Activated B cell treated with CpG ODN at 0.5 μM for 24 hours (primary cell): ENCODE data around the gene DLEC1. TPM values are rescaled to one million over a fixed set of nuclear protein-coding genes. Genes with fewer than 3 reads are reported as not detected.

ENCODE experiments used
- ATAC-seq: fragments of 200-7000 bp; cut with Tn5 transposase; one replicate; pipeline ENCODE4 v1.10.0; 2021; ENCODE audit warnings: low read depth, mild to moderate bottlenecking, moderate library complexity
- CTCF ChIA-PET: fragments of 350-600 bp; sonication (Branson Sonifier 250); formaldehyde crosslinking; loops from one replicate; lab custom pipeline; 2021; ENCODE audit warnings: antibody characterized with exemption; lab: Charles Lee
- POLR2A ChIA-PET: fragments of 350-600 bp; sonication (Branson Sonifier 250); formaldehyde crosslinking; loops from one replicate; lab custom pipeline; 2021; ENCODE audit warnings: antibody characterized with exemption; lab: Charles Lee
- DNase-seq: peaks from one replicate; pipeline ENCODE4 v3.0.0; 2022
- H3K27ac Mint-ChIP-seq: one replicate; pipeline ENCODE4 v1.8.0; 2020; ENCODE audit warnings: mixed read lengths
- H3K27me3 Mint-ChIP-seq: one replicate; pipeline ENCODE4 v1.8.0; 2021; ENCODE audit warnings: mixed read lengths
- H3K36me3 Mint-ChIP-seq: one replicate; pipeline ENCODE4 v1.8.0; 2021; ENCODE audit warnings: low read depth, mixed read lengths
- H3K4me1 Mint-ChIP-seq: one replicate; pipeline ENCODE4 v1.8.0; 2021; ENCODE audit warnings: mixed read lengths
- H3K4me3 Mint-ChIP-seq: one replicate; pipeline ENCODE4 v1.8.0; 2020; ENCODE audit warnings: mild to moderate bottlenecking, mixed read lengths
- H3K9me3 Mint-ChIP-seq: one replicate; pipeline ENCODE4 v1.8.0; 2020; ENCODE audit warnings: mixed read lengths
- intact Hi-C: fragments of 100-400 bp; cut with micrococcal nuclease; formaldehyde crosslinking; loops from one replicate; pipeline ENCODE4 v1.15.1; 2024
- total RNA-seq: library from RNA; stranded (reverse); gene quantifications from 2 replicates; pipeline ENCODE4 v1.2.3, GENCODE V29; 2022
- TF ChIP-seq, protein P1 (sequence below): fragments of 200-600 bp; IDR thresholded peaks from one replicate; pipeline ENCODE4 v1.8.0; 2022; ENCODE audit warnings: antibody characterized with exemption, mild to moderate bottlenecking

Gene DLEC1
- total RNA-seq, 1 donor from 2014 or later = 0.11 TPM

DNA sequence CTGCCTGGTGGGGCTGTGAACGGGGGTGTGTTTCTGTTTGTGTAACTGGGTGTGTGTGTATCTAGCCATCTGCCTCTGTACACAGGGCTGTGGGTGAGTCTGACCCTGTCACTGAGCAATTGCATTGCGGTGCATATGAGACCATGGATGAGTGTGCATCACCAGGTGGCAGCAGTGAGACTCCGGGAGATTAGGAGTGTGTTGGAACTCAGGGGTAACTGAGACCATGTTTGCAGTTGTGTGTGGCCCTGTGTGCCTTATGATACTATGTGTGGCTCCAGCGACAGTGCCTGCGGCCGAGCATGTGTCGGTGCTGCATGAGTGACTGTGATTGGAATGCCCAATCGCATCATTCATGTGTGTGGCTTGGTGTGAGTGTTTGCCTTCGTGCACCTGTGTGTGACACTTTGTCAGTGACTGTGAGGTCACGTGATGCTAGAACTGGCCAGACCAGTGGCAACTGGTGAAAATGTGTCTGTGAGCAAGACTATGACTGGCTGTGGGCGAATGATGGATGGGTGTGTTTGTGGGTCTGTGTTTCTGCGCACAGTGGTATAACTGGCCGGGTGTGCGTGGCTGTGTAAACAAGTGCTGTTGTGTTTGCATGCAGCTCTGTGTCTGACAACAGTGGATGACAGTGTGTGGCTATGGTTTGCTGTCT, 34.5 kb upstream of the DLEC1 start:
- H3K27ac Mint-ChIP-seq = peak overlapping the region; percentile 10
- no peak for DNase-seq
- intact Hi-C loops = loop anchor here (1.0 kb wide), 2 partner anchors 36 to 476 kb away; no protein-coding TSS in a partner anchor
- H3K4me3 Mint-ChIP-seq = no peak overlapping the region
- peaks cover 4% of the 10 kb centered on the region for H3K4me1 Mint-ChIP-seq
- ChIA-PET CTCF (interaction anchor here (1.0 to 4.0 kb wide), 4 partner anchors 30 to 476 kb away, joined by 3 to 25 read pairs (median 6); partner anchors contain the start of gene DLEC1), POLR2A (no interaction called here)
- TF ChIP-seq, protein P1, sequence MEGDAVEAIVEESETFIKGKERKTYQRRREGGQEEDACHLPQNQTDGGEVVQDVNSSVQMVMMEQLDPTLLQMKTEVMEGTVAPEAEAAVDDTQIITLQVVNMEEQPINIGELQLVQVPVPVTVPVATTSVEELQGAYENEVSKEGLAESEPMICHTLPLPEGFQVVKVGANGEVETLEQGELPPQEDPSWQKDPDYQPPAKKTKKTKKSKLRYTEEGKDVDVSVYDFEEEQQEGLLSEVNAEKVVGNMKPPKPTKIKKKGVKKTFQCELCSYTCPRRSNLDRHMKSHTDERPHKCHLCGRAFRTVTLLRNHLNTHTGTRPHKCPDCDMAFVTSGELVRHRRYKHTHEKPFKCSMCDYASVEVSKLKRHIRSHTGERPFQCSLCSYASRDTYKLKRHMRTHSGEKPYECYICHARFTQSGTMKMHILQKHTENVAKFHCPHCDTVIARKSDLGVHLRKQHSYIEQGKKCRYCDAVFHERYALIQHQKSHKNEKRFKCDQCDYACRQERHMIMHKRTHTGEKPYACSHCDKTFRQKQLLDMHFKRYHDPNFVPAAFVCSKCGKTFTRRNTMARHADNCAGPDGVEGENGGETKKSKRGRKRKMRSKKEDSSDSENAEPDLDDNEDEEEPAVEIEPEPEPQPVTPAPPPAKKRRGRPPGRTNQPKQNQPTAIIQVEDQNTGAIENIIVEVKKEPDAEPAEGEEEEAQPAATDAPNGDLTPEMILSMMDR = no peak
- no peaks in the 10 kb centered on the region for H3K9me3 Mint-ChIP-seq
- peaks cover 31% of the 10 kb centered on the region for H3K36me3 Mint-ChIP-seq
- H3K27me3 Mint-ChIP-seq = no peaks in the 10 kb centered on the region
- ATAC-seq = peak; percentile 73

DNA sequence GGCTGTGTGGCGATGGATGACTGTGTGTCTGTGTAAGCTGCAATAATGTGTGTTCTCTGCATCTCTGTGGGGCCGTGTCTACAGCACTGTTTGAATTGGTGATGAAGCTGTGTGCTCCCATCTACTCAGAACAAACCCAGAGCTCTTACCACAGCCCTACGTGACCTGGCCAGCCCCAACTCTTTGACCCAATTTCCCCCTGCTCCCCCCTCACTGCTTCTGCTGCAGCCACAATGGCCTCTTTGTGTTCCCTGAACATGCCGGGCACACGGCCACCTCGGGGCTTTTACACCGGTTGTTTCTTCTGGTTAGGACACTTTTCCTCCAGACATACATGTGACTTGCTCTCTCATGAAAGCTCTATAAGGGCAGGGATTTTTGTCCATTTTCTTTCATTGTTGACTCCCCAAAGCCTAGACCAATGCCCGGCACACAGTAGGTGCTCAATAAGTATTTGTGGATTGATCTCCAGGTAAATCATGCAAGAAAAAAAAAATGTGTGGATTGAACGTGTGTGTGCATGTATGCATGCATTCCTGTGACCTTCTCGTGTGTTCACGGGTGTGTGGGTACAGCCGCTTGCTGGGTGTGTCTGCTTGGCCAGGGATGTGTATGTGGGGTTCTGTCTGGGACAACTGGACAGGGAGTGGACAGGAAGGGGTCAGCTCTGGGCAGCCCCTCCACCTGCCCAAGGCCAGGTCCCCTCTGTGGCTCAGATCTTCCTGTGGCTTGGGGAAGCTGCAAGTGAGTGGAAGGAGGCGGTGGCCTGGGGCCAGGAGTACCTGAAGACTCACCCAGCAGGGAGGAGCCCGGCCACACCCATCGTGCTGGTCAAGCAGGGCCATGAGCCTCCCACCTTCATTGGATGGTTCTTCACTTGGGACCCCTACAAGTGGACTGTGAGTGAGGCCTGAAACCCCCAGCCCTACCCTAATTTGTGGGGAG, 33.7 kb upstream of the DLEC1 start:
- Mint-ChIP-seq H3K9me3 (no peaks in the 10 kb centered on the region), H3K36me3 (peaks cover 31% of the 10 kb centered on the region), H3K27me3 (no peaks in the 10 kb centered on the region), H3K4me3 (no peak overlapping the region), H3K4me1 (peaks cover 6% of the 10 kb centered on the region), H3K27ac (no peak overlapping the region)
- POLR2A ChIA-PET = no interaction called here
- intact Hi-C loops = no loop called here
- TF ChIP-seq, protein P1 = no peak
- CTCF ChIA-PET = interaction anchor here (1.0 kb wide), 1 partner anchor 475 kb away, joined by 5 read pairs; no protein-coding TSS in a partner anchor
- ATAC-seq = no peak
- DNase-seq = no peak

DNA sequence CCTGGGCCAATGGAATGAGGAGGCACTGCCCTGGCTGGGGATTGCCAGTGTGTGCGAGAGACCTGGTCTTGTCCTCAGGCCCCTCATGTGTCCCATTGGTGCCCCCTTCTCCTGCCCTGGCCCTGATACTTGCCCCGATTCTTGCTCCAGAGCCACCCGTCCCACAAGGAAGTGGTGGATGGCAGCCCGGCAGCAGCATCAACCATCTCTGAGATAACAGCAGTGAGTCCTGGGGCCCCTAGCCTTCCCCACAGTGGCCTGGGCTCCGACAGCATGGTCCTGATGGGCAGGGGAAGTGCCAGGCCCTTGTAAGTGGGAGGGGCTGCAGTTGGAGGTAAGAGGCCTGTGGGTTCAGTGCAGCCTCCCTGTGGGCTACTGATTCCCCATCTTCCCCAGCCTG, 33.0 kb upstream of the DLEC1 start:
- ChIA-PET POLR2A (no interaction called here), CTCF (no interaction called here)
- TF ChIP-seq, protein P1 = no peak
- ATAC-seq (no peak), DNase-seq (no peak)
- Mint-ChIP-seq H3K27me3 (no peaks in the 10 kb centered on the region), H3K9me3 (no peaks in the 10 kb centered on the region), H3K4me1 (peaks cover 6% of the 10 kb centered on the region), H3K4me3 (no peak overlapping the region), H3K27ac (no peak overlapping the region), H3K36me3 (peaks cover 31% of the 10 kb centered on the region)
- intact Hi-C loops = no loop called here

DNA sequence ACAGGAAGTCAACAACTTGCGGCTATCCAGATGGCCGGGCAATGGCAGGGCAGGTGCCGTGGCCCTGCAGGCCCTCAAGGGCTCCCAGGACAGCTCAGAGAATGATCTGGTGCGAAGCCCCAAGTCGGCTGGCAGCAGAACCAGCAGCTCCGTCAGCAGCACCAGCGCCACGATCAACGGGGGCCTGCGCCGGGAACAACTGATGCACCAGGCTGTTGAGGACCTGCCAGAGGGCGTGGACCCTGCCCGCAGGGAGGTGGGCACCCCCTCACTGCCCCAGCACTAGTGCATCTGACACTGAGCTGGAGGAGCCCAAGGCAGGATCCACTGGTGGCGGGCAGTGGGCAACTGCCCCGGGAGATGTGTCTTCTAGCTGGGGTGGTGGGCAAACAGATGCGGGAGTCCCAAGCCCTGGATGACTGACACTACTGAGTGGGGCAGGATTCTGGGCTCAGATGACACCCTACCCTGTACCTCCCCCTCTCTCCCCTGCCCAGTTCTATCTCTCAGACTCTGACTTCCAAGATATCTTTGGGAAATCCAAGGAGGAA, 32.5 kb upstream of the DLEC1 start:
- no peak overlapping the region for H3K27ac Mint-ChIP-seq
- no peaks in the 10 kb centered on the region for H3K27me3 Mint-ChIP-seq
- no peaks in the 10 kb centered on the region for H3K9me3 Mint-ChIP-seq
- TF ChIP-seq, protein P1 = no peak
- DNase-seq (no peak), ATAC-seq (no peak)
- intact Hi-C loops = no loop called here
- peaks cover 31% of the 10 kb centered on the region for H3K36me3 Mint-ChIP-seq
- H3K4me3 Mint-ChIP-seq = no peak overlapping the region
- POLR2A ChIA-PET = no interaction called here
- H3K4me1 Mint-ChIP-seq = peaks cover 6% of the 10 kb centered on the region
- CTCF ChIA-PET = no interaction called here

DNA sequence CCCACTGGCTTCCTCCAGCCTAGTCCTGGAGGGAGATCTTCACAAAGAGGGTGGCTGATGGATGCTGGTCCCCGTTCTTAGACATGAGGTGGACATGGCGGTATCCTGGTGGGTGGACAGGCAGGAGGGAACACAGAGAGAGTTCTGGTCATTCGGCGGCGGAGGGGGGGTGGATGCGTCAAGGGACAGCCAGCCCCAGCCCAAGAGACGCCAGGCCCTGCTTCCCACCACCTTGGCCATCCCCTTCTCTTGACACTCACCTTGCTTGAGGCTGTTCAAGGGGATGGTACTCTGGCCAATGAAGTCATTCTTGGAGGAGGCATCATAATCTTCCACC, 31.3 kb upstream of the DLEC1 start:
- peaks cover 6% of the 10 kb centered on the region for H3K4me1 Mint-ChIP-seq
- H3K36me3 Mint-ChIP-seq = peaks cover 22% of the 10 kb centered on the region
- intact Hi-C loops = no loop called here
- H3K4me3 Mint-ChIP-seq = no peak overlapping the region
- no peaks in the 10 kb centered on the region for H3K27me3 Mint-ChIP-seq
- TF ChIP-seq, protein P1 = no peak
- POLR2A ChIA-PET = no interaction called here
- CTCF ChIA-PET = no interaction called here
- DNase-seq = no peak
- ATAC-seq = no peak
- no peak overlapping the region for H3K27ac Mint-ChIP-seq
- no peaks in the 10 kb centered on the region for H3K9me3 Mint-ChIP-seq
